Mammary epithelial cell (primary cell): ENCODE data around the gene NFYA.

Experiments used
- CTCF ChIP-seq, 2 donors: IDR thresholded peaks in 1 of 2; conservative IDR thresholded peaks in 1 of 2; 2 replicates each; pipeline ENCODE4 v1.5.1; 2011 to 2012; ENCODE audit warnings: inconsistent platforms in 2 of 2, low read length in 2 of 2, mild to moderate bottlenecking in 2 of 2, control low read depth in 1 of 2, low read depth in 1 of 2; ENCODE audit not compliant: insufficient read depth in 1 of 2; ENCODE audit errors: extremely low read depth in 1 of 2
- EZH2 ChIP-seq: IDR thresholded peaks from 2 replicates; pipeline ENCODE4 v1.6.1; 2012; ENCODE audit warnings: low read length, inconsistent platforms, borderline replicate concordance

GRCh38 chr6:41036186-41036585, 36.6 kb upstream of the NFYA start:
- TF ChIP-seq CTCF (conservative IDR thresholded peaks at IDR 0.05 in 1 of 2, IDR thresholded peaks at IDR 0.05 in 1 of 2; ENCODE audit: extremely low read depth in 1 of 2, insufficient read depth in 1 of 2, low read depth in 1 of 2, low read length in 2 of 2) = no peak
- TF ChIP-seq EZH2 = no peak
